Esophagus muscularis mucosa (tissue), 4 donors: ENCODE data around the gene KYAT1.
"Not testable (repeated sequence)": the region's sequence is repeated elsewhere in the genome, so short reads cannot be mapped to it uniquely, and the experiment has no call there.

Experiments used
- CTCF ChIP-seq, 3 experiments: fragments of 200-600 bp in 2 of 3; fragments of 450-650 bp in 1 of 3; sonication (generic) in 2 of 3; IDR thresholded peaks; one replicate each; pipeline ENCODE4 v1.5.1; 2017 to 2019; ENCODE audit warnings: antibody characterized with exemption in 3 of 3, mild to moderate bottlenecking in 2 of 3, moderate library complexity in 1 of 3
- EP300 ChIP-seq: sonication (generic); formaldehyde crosslinking; IDR thresholded peaks from one replicate; pipeline ENCODE4 v1.6.1; 2017; ENCODE audit warnings: antibody characterized with exemption
- POLR2A ChIP-seq: fragments of 450-650 bp; IDR thresholded peaks from one replicate; pipeline ENCODE4 v1.6.1; 2017; ENCODE audit warnings: antibody characterized with exemption, moderate library complexity, mild to moderate bottlenecking, low read depth
- POLR2AphosphoS5 ChIP-seq, 2 donors: sonication (generic); formaldehyde crosslinking; IDR thresholded peaks; one replicate each; pipeline ENCODE4 v1.6.1; 2017; ENCODE audit warnings: antibody characterized with exemption in 2 of 2

GRCh38 chr9:128854454-128854853, 27.3 kb downstream of the KYAT1 start:
- not testable (repeated sequence) for TF ChIP-seq CTCF (IDR thresholded peaks at IDR 0.05); POLR2A; EP300; POLR2AphosphoS5 (IDR thresholded peaks at IDR 0.05)
